Keratinocyte (primary cell): ENCODE results near the gene JAKMIP3. TPM values are rescaled to one million over a fixed set of nuclear protein-coding genes. Genes with fewer than 3 reads are reported as not detected.

Experiments
- DNase-seq: peaks from one replicate; pipeline ENCODE4 v3.0.0-alpha.2; 2011; ENCODE audit warnings: low read depth, missing footprints, low spot score
- FAIRE-seq: peaks from 2 replicates; lab custom pipeline; 2011; peaks lifted over from hg19 to GRCh38; lab: Jason Lieb, UNC
- H2AFZ ChIP-seq: 2 replicates; pipeline ENCODE4 v1.6.0; 2012; ENCODE audit warnings: low read length, control low read depth, inconsistent platforms; ENCODE audit not compliant: control insufficient read depth
- H3K27ac ChIP-seq: 2 replicates; pipeline ENCODE4 v1.5.1; 2011; ENCODE audit warnings: low read length; ENCODE audit not compliant: control insufficient read depth, insufficient read depth
- H3K27me3 ChIP-seq: 3 replicates; pipeline ENCODE4 v1.6.0; 2011; ENCODE audit warnings: low read length; ENCODE audit not compliant: control insufficient read depth, insufficient read depth; ENCODE audit errors: extremely low read depth
- H3K36me3 ChIP-seq, 2 experiments: 2 replicates in 1 of 2; 3 replicates in 1 of 2; pipeline ENCODE4 v1.5.1; 2011; ENCODE audit warnings: low read length in 2 of 2, mild to moderate bottlenecking in 1 of 2; ENCODE audit not compliant: control insufficient read depth in 2 of 2, insufficient read depth in 2 of 2; ENCODE audit errors: extremely low read depth in 1 of 2
- H3K4me1 ChIP-seq: 3 replicates; pipeline ENCODE4 v1.5.1; 2011; ENCODE audit warnings: low read length; ENCODE audit not compliant: control insufficient read depth, insufficient read depth; ENCODE audit errors: extremely low read depth
- H3K4me2 ChIP-seq: 3 replicates; pipeline ENCODE4 v1.6.0; 2011; ENCODE audit warnings: low read depth, low read length; ENCODE audit not compliant: control insufficient read depth, insufficient read depth; ENCODE audit errors: extremely low read depth
- H3K4me3 ChIP-seq, 3 experiments: fragments of 200-600 bp in 1 of 3; sonication (generic) in 1 of 3; 2 replicates in 2 of 3; 3 replicates in 1 of 3; pipeline ENCODE4 v1.5.1; 2011 to 2016; ENCODE audit warnings: low read length in 3 of 3, mild to moderate bottlenecking in 3 of 3, control low read depth in 2 of 3, inconsistent platforms in 1 of 3, low read depth in 1 of 3, mixed read lengths in 1 of 3, mixed run types in 1 of 3, moderate library complexity in 1 of 3; ENCODE audit not compliant: control insufficient read depth in 2 of 3, insufficient read depth in 2 of 3; ENCODE audit errors: extremely low read depth in 1 of 3
- H3K79me2 ChIP-seq: 2 replicates; pipeline ENCODE4 v1.6.0; 2012; ENCODE audit warnings: low read length; ENCODE audit not compliant: control insufficient read depth, insufficient read depth
- H3K9ac ChIP-seq: 3 replicates; pipeline ENCODE4 v1.6.0; 2011; ENCODE audit warnings: low read length; ENCODE audit not compliant: control insufficient read depth, insufficient read depth; ENCODE audit errors: extremely low read depth
- H3K9me1 ChIP-seq: 3 replicates; pipeline ENCODE4 v1.6.0; 2011; ENCODE audit warnings: low read length; ENCODE audit not compliant: control insufficient read depth, insufficient read depth; ENCODE audit errors: extremely low read depth
- H3K9me3 ChIP-seq: 2 replicates; pipeline ENCODE4 v1.5.1; 2012; ENCODE audit warnings: low read depth, low read length; ENCODE audit not compliant: control insufficient read depth
- H4K20me1 ChIP-seq: 3 replicates; pipeline ENCODE4 v1.6.0; 2011; ENCODE audit warnings: low read length; ENCODE audit not compliant: control insufficient read depth, insufficient read depth; ENCODE audit errors: extremely low read depth
- EZH2 ChIP-seq: IDR thresholded peaks from one replicate; pipeline ENCODE4 v1.6.1; 2012; ENCODE audit warnings: inconsistent platforms, mild to moderate bottlenecking, low read length, moderate library complexity
- dilution Hi-C: fragments of 300-500 bp; cut with MboI; formaldehyde crosslinking; loops from one replicate; pipeline ENCODE4 v1.7.0; 2020; ENCODE audit warnings: low sequenced_read_pairs; ENCODE audit not compliant: extremely low pct_ligation_motif_present
- polyA plus RNA-seq, 5 experiments: library from polyadenylated mRNA; depleted of rRNA in 3 of 5; stranded (reverse) in 3 of 5; stranded (forward) in 1 of 5; unstranded in 1 of 5; fragments of >200 nt; gene quantifications; 1 replicate in 1 of 5; 2 replicates in 3 of 5; 3 replicates in 1 of 5; pipeline versions ENCODE4 v1.2.1 to v1.2.3, GENCODE V29; 2011 to 2012; ENCODE audit warnings: missing spikeins in 2 of 5, low read depth in 1 of 5, low replicate concordance in 1 of 5
- TF ChIP-seq, protein P1 (sequence below), 3 experiments: IDR thresholded peaks in 1 of 3; conservative IDR thresholded peaks in 1 of 3; optimal IDR thresholded peaks in 1 of 3; 2 replicates in 2 of 3; 3 replicates in 1 of 3; pipeline versions ENCODE3 to v1.5.1; 2011; ENCODE audit warnings: low read length in 3 of 3, mild to moderate bottlenecking in 3 of 3, moderate library complexity in 2 of 3, control low read depth in 1 of 3, inconsistent platforms in 1 of 3; ENCODE audit not compliant: insufficient read depth in 2 of 3; ENCODE audit errors: extremely low read depth in 1 of 3

JAKMIP3 gene
- polyA plus RNA-seq, 1 donor (not counting 4 experiments of a cell fraction or from before 2014, with no cell fraction given): 0.05 TPM

DNA sequence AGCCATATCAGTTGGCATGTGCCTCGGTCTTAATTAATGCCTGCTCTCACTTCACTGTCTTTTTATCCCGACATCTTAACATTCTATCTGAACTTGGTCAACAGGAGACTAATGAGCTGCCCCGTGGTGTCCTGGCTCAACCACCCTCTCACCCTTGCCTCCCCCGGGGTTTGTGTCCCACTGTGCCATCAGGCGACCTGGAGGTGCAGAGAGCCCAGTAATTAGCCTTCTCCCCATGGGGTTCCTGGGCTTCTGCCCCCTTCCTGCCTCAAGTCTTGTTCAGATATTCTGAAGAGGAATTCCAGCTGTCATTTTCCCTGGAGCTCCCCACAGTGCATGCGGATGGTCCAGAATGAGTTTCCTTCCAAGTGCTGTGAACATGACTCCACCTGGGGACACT is 10.1 kb upstream of the JAKMIP3 start:
- Histone ChIP-seq H3K9me3 (peaks cover 6% of the 10 kb centered on the region), H3K4me1 (no peaks in the 10 kb centered on the region), H3K79me2 (no peaks in the 10 kb centered on the region), H3K27me3 (peaks cover 3% of the 10 kb centered on the region), H4K20me1 (no peaks in the 10 kb centered on the region), H2AFZ (no peak overlapping the region), H3K4me2 (no peak overlapping the region), H3K36me3 (no peaks in the 10 kb centered on the region), H3K4me3 (no peak overlapping the region), H3K27ac (no peak overlapping the region), H3K9ac (no peak overlapping the region), H3K9me1 (no peaks in the 10 kb centered on the region)
- FAIRE-seq: no peak
- no peak for TF ChIP-seq EZH2
- TF ChIP-seq, protein P1, sequence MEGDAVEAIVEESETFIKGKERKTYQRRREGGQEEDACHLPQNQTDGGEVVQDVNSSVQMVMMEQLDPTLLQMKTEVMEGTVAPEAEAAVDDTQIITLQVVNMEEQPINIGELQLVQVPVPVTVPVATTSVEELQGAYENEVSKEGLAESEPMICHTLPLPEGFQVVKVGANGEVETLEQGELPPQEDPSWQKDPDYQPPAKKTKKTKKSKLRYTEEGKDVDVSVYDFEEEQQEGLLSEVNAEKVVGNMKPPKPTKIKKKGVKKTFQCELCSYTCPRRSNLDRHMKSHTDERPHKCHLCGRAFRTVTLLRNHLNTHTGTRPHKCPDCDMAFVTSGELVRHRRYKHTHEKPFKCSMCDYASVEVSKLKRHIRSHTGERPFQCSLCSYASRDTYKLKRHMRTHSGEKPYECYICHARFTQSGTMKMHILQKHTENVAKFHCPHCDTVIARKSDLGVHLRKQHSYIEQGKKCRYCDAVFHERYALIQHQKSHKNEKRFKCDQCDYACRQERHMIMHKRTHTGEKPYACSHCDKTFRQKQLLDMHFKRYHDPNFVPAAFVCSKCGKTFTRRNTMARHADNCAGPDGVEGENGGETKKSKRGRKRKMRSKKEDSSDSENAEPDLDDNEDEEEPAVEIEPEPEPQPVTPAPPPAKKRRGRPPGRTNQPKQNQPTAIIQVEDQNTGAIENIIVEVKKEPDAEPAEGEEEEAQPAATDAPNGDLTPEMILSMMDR (optimal IDR thresholded peaks at IDR 0.05 in 1 of 3, IDR thresholded peaks at IDR 0.05 in 1 of 3, conservative IDR thresholded peaks at IDR 0.05 in 1 of 3; ENCODE audit: extremely low read depth in 1 of 3, insufficient read depth in 2 of 3, low read length in 3 of 3): no peak
- no peak for DNase-seq
- dilution Hi-C loops: no loop called here

DNA sequence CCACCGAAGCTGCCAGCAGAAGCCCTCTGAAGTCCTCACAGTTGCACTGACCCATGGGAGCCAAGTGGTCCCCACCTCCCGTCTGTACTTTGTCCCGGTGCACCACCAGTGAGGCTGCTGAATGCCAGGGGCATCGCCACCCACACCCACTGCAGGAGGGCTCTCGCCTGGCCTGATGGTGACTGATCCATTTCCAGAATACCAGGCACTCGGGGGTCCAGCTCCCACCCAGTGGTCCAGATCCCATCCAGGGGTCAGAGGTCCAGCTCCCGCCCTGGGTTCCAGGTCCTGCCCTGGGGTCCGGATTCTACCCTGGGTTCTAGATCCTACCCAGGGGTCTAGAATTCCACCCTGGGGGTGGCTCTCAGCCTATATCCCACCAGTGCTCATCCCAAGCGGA is 9.1 kb upstream of the JAKMIP3 start:
- Histone ChIP-seq H3K79me2 (no peaks in the 10 kb centered on the region), H3K9me1 (no peaks in the 10 kb centered on the region), H3K4me1 (no peaks in the 10 kb centered on the region), H3K4me3 (no peak overlapping the region), H3K27me3 (peaks cover 8% of the 10 kb centered on the region), H3K27ac (no peak overlapping the region), H2AFZ (no peak overlapping the region), H3K9me3 (peaks cover 4% of the 10 kb centered on the region), H3K36me3 (no peaks in the 10 kb centered on the region), H3K9ac (no peak overlapping the region), H4K20me1 (no peaks in the 10 kb centered on the region), H3K4me2 (no peak overlapping the region)
- dilution Hi-C loops: no loop called here
- no peak for DNase-seq
- TF ChIP-seq, protein P1 (optimal IDR thresholded peaks at IDR 0.05 in 1 of 3, IDR thresholded peaks at IDR 0.05 in 1 of 3, conservative IDR thresholded peaks at IDR 0.05 in 1 of 3; ENCODE audit: extremely low read depth in 1 of 3, insufficient read depth in 2 of 3, low read length in 3 of 3): no peak
- TF ChIP-seq EZH2: no peak
- FAIRE-seq: no peak
